A549 (cell line): ENCODE data around the gene HLA-DQB2.

Experiments used
- CBX8 ChIP-seq: fragments of 200-600 bp; sonication (generic); IDR thresholded peaks from 2 replicates; pipeline ENCODE4 v1.6.1; 2016
- CHD2 ChIP-seq: fragments of 150-350 bp; IDR thresholded peaks from 2 replicates; pipeline ENCODE4 v1.6.1; 2014; ENCODE audit warnings: low read length; ENCODE audit not compliant: partially characterized antibody
- CTCF ChIP-seq: fragments of >200 bp; sonication (Bioruptor Twin); formaldehyde crosslinking; IDR thresholded peaks from 3 replicates; pipeline ENCODE4 v1.5.1; 2016
- MAX ChIP-seq: IDR thresholded peaks from 2 replicates; pipeline ENCODE4 v1.6.1; 2012
- MYC ChIP-seq: IDR thresholded peaks from 2 replicates; pipeline ENCODE4 v1.6.1; 2012; ENCODE audit warnings: mild to moderate bottlenecking, inconsistent platforms, low read length, improper control_type of control experiment, borderline replicate concordance
- PHF8 ChIP-seq: fragments of 200-600 bp; sonication (generic); IDR thresholded peaks from 2 replicates; pipeline ENCODE4 v1.6.1; 2016; ENCODE audit warnings: low read depth, mild to moderate bottlenecking, antibody characterized with exemption, moderate library complexity, borderline replicate concordance
- POLR2A ChIP-seq: IDR thresholded peaks from 2 replicates; pipeline ENCODE4 v1.6.1; 2012; ENCODE audit warnings: mild to moderate bottlenecking, low read length
- RAD21 ChIP-seq, 2 experiments: fragments of >200 bp in 1 of 2; sonication (Bioruptor Twin) in 1 of 2; formaldehyde crosslinking in 1 of 2; IDR thresholded peaks in 1 of 2; conservative IDR thresholded peaks in 1 of 2; 2 replicates in 1 of 2; 3 replicates in 1 of 2; pipeline ENCODE4 v1.6.1; 2012 to 2018; ENCODE audit warnings: inconsistent platforms in 1 of 2
- SREBF2 ChIP-seq: fragments of 450-650 bp; IDR thresholded peaks from 2 replicates; pipeline ENCODE4 v1.6.1; 2014; ENCODE audit warnings: mild to moderate bottlenecking, moderate library complexity
- ZFP36 ChIP-seq: fragments of 450-650 bp; IDR thresholded peaks from 2 replicates; pipeline ENCODE4 v1.6.1; 2014; ENCODE audit warnings: borderline replicate concordance; ENCODE audit not compliant: partially characterized antibody

GRCh38 chr6:32775071-32775470 is 11.7 kb upstream of the HLA-DQB2 start:
- TF ChIP-seq CTCF (no peak), PHF8 (no peak), POLR2A (no peak), ZFP36 (no peak), MAX (no peak), CHD2 (no peak), MYC (no peak), RAD21 (conservative IDR thresholded peaks at IDR 0.05 in 1 of 2, IDR thresholded peaks at IDR 0.05 in 1 of 2) (no peak), SREBF2 (no peak), CBX8 (no peak)
